H9 (cell line): ENCODE data around the gene TERF2IP. TPM values are rescaled to one million over a fixed set of nuclear protein-coding genes. Genes with fewer than 3 reads are reported as not detected.

Experiments
- DNase-seq: peaks from one replicate; pipeline ENCODE4 v3.0.0-alpha.2; 2017
- H2AFZ ChIP-seq: one replicate; pipeline ENCODE4 v1.6.1; 2013; ENCODE audit warnings: mild to moderate bottlenecking, low read length, control low read depth, moderate library complexity
- H2AK5ac ChIP-seq: 2 replicates; pipeline ENCODE4 v1.6.1; 2013; ENCODE audit warnings: low read length, control low read depth, mixed read lengths; ENCODE audit not compliant: insufficient read length
- H2BK120ac ChIP-seq: one replicate; pipeline ENCODE4 v1.6.1; 2013; ENCODE audit warnings: low read depth, mild to moderate bottlenecking, low read length, control low read depth, inconsistent platforms; ENCODE audit not compliant: poor library complexity, severe bottlenecking
- H2BK12ac ChIP-seq: 2 replicates; pipeline ENCODE4 v1.6.1; 2013; ENCODE audit warnings: low read length, control low read depth, mixed read lengths, low read depth; ENCODE audit not compliant: insufficient read length
- H2BK15ac ChIP-seq: 2 replicates; pipeline ENCODE4 v1.6.1; 2013; ENCODE audit warnings: low read depth, low read length, control low read depth
- H2BK20ac ChIP-seq: one replicate; pipeline ENCODE4 v1.6.1; 2013; ENCODE audit warnings: low read depth, mild to moderate bottlenecking, low read length, control low read depth, inconsistent platforms; ENCODE audit not compliant: poor library complexity, severe bottlenecking
- H2BK5ac ChIP-seq: 2 replicates; pipeline ENCODE4 v1.6.1; 2013; ENCODE audit warnings: low read length, control low read depth, mixed read lengths; ENCODE audit not compliant: insufficient read length
- H3K14ac ChIP-seq: 2 replicates; pipeline ENCODE4 v1.6.1; 2013; ENCODE audit warnings: low read length, control low read depth; ENCODE audit not compliant: insufficient read depth
- H3K18ac ChIP-seq: 2 replicates; pipeline ENCODE4 v1.6.1; 2013; ENCODE audit warnings: low read depth, mild to moderate bottlenecking, mixed read lengths, low read length, control low read depth; ENCODE audit not compliant: insufficient read length
- H3K23ac ChIP-seq: 2 replicates; pipeline ENCODE4 v1.6.1; 2013; ENCODE audit warnings: low read length, control low read depth, mixed read lengths, low read depth; ENCODE audit not compliant: insufficient read length
- H3K23me2 ChIP-seq: 2 replicates; pipeline ENCODE4 v1.6.1; 2013; ENCODE audit warnings: low read depth, mild to moderate bottlenecking, mixed read lengths, low read length, control low read depth; ENCODE audit not compliant: insufficient read length, poor library complexity, severe bottlenecking
- H3K27ac ChIP-seq: 2 replicates; pipeline ENCODE4 v1.5.1; 2013; ENCODE audit warnings: low read length, control low read depth, mixed read lengths, low read depth; ENCODE audit not compliant: insufficient read length
- H3K27me3 ChIP-seq: 2 replicates; pipeline ENCODE4 v1.6.1; 2013; ENCODE audit warnings: low read length, control low read depth, inconsistent platforms; ENCODE audit not compliant: insufficient read depth
- H3K4ac ChIP-seq: 2 replicates; pipeline ENCODE4 v1.6.1; 2013; ENCODE audit warnings: low read depth, mild to moderate bottlenecking, control low read depth, inconsistent platforms, low read length, moderate library complexity
- H3K4me1 ChIP-seq: 2 replicates; pipeline ENCODE4 v1.6.1; 2013; ENCODE audit warnings: low read length, control low read depth, inconsistent platforms; ENCODE audit not compliant: insufficient read depth
- H3K4me2 ChIP-seq: 2 replicates; pipeline ENCODE4 v1.6.1; 2013; ENCODE audit warnings: low read length, control low read depth, mixed read lengths; ENCODE audit not compliant: insufficient read length, insufficient read depth
- H3K56ac ChIP-seq: 2 replicates; pipeline ENCODE4 v1.6.1; 2013; ENCODE audit warnings: low read depth, mild to moderate bottlenecking, mixed read lengths, low read length, control low read depth; ENCODE audit not compliant: insufficient read length
- H3K79me1 ChIP-seq: 2 replicates; pipeline ENCODE4 v1.6.1; 2013; ENCODE audit warnings: low read depth, mild to moderate bottlenecking, moderate library complexity, low read length, control low read depth, inconsistent platforms; ENCODE audit not compliant: insufficient read depth, poor library complexity, severe bottlenecking
- H3K79me2 ChIP-seq: 2 replicates; pipeline ENCODE4 v1.6.1; 2013; ENCODE audit warnings: low read length, control low read depth, inconsistent platforms; ENCODE audit not compliant: insufficient read depth
- H3K9ac ChIP-seq: 2 replicates; pipeline ENCODE4 v1.6.1; 2013; ENCODE audit warnings: low read length, control low read depth, mixed read lengths; ENCODE audit not compliant: insufficient read length; ENCODE audit errors: extremely low read depth
- H3K9me3 ChIP-seq: one replicate; pipeline ENCODE4 v1.6.1; 2013; ENCODE audit warnings: low read depth, low read length, inconsistent platforms; ENCODE audit not compliant: control insufficient read depth
- H3T11ph ChIP-seq: one replicate; pipeline ENCODE4 v1.6.1; 2013; ENCODE audit warnings: mild to moderate bottlenecking, low read length, control low read depth, inconsistent platforms
- H4K20me1 ChIP-seq: one replicate; pipeline ENCODE4 v1.6.1; 2013; ENCODE audit not compliant: control insufficient read depth, insufficient read length, insufficient read depth
- H4K5ac ChIP-seq: 2 replicates; pipeline ENCODE4 v1.6.1; 2013; ENCODE audit warnings: low read depth, mild to moderate bottlenecking, mixed read lengths, low read length, control low read depth; ENCODE audit not compliant: insufficient read length
- H4K8ac ChIP-seq: replicated peaks from 2 replicates; pipeline ENCODE4 v1.6.1; 2013; ENCODE audit warnings: low read length, control low read depth, mixed read lengths, low read depth; ENCODE audit not compliant: insufficient read length
- H4K91ac ChIP-seq: 2 replicates; pipeline ENCODE4 v1.6.1; 2013; ENCODE audit warnings: low read depth, mild to moderate bottlenecking, moderate library complexity, mixed read lengths, low read length, control low read depth; ENCODE audit not compliant: insufficient read length
- H3K27ac Mint-ChIP-seq, 3 experiments: 2 replicates in 2 of 3; 3 replicates in 1 of 3; pipeline ENCODE4 v1.8.0; 2020 to 2021; ENCODE audit warnings: mixed read lengths in 3 of 3, mild to moderate bottlenecking in 1 of 3, moderate library complexity in 1 of 3
- H3K27me3 Mint-ChIP-seq: 2 replicates; pipeline ENCODE4 v1.8.0; 2021; ENCODE audit warnings: low read depth, mild to moderate bottlenecking, moderate library complexity, mixed read lengths
- H3K36me3 Mint-ChIP-seq, 3 experiments: 2 replicates in 2 of 3; 3 replicates in 1 of 3; pipeline ENCODE4 v1.8.0; 2020 to 2021; ENCODE audit warnings: low read depth in 3 of 3, mixed read lengths in 3 of 3; ENCODE audit not compliant: insufficient read depth in 1 of 3
- H3K4me1 Mint-ChIP-seq, 2 experiments: 2 replicates each; pipeline ENCODE4 v1.8.0; 2020; ENCODE audit warnings: mixed read lengths in 2 of 2
- H3K4me3 Mint-ChIP-seq, 2 experiments: 2 replicates in 1 of 2; 3 replicates in 1 of 2; pipeline ENCODE4 v1.8.0; 2020 to 2021; ENCODE audit warnings: mild to moderate bottlenecking in 2 of 2, mixed read lengths in 2 of 2, moderate library complexity in 1 of 2
- H3K9me3 Mint-ChIP-seq, 2 experiments: 2 replicates in 1 of 2; 3 replicates in 1 of 2; pipeline ENCODE4 v1.8.0; 2020; ENCODE audit warnings: mild to moderate bottlenecking in 2 of 2, mixed read lengths in 2 of 2, moderate library complexity in 1 of 2
- CTCF ChIP-seq: fragments of 200-600 bp; sonication (generic); conservative IDR thresholded peaks from 3 replicates; pipeline ENCODE4 v1.8.0; 2021; ENCODE audit warnings: antibody characterized with exemption, mild to moderate bottlenecking
- WGBS: extraction: QIAGEN DNeasy Blood & Tissue Kit; methylation state at CpG from one replicate; pipeline ENCODE4 v1.1.7; 2013; ENCODE audit warnings: missing lambda C conversion rate, low lambda C conversion rate, mixed read lengths; ENCODE audit not compliant: insufficient read length; ENCODE audit errors: extremely low coverage; 5-methylcytosine and 5-hydroxymethylcytosine counted together
- total RNA-seq: library from RNA; stranded (reverse); gene quantifications from 2 replicates; pipeline ENCODE4 v1.2.1, GENCODE V29; 2021

The TERF2IP gene
- total RNA-seq, 1 experiment from 2014 or later: 15.6 TPM

GRCh38 chr16:75632857-75633256 is 14.7 kb upstream of the TERF2IP start:
- Histone ChIP-seq H3K18ac (no peak overlapping the region), H3K56ac (no peak overlapping the region), H4K5ac (no peak overlapping the region), H2BK15ac (no peak overlapping the region), H2BK120ac (no peak overlapping the region), H3K23ac (no peak overlapping the region), H2AK5ac (no peak overlapping the region), H2BK12ac (no peak overlapping the region), H3K4me1 (no peaks in the 10 kb centered on the region), H2BK5ac (no peak overlapping the region), H3K27ac (no peak overlapping the region), H3K4ac (no peak overlapping the region), H3K9ac (no peak overlapping the region), H3T11ph (no peak overlapping the region), H3K27me3 (no peaks in the 10 kb centered on the region), H4K8ac (no peak overlapping the region), H3K14ac (no peak overlapping the region), H2BK20ac (no peak overlapping the region), H3K23me2 (no peaks in the 10 kb centered on the region), H4K91ac (no peak overlapping the region), H4K20me1 (no peaks in the 10 kb centered on the region), H3K79me2 (no peaks in the 10 kb centered on the region), H2AFZ (no peak overlapping the region), H3K79me1 (no peaks in the 10 kb centered on the region), H3K9me3 (no peaks in the 10 kb centered on the region), H3K4me2 (no peak overlapping the region)
- no CpG with 5 or more reads among the region's 8 CpGs for WGBS
- no peaks in the 10 kb centered on the region for H3K4me1 Mint-ChIP-seq
- H3K4me3 Mint-ChIP-seq: no peak overlapping the region
- no peak overlapping the region for H3K27ac Mint-ChIP-seq
- no peak for TF ChIP-seq CTCF
- peaks cover 62 to 98% (median 88%) of the 10 kb centered on the region in 3 experiments for H3K36me3 Mint-ChIP-seq
- no peaks in the 10 kb centered on the region for H3K9me3 Mint-ChIP-seq
- DNase-seq: no peak
- peaks cover 1% of the 10 kb centered on the region; the same call in 1 of the 2 replicates for H3K27me3 Mint-ChIP-seq
